Renal cortex interstitium (tissue), 11 donors: ENCODE results near the gene RILPL1. TPM values are rescaled to one million over a fixed set of nuclear protein-coding genes. Genes with fewer than 3 reads are reported as not detected.
"Not testable (repeated sequence)": the region's sequence is repeated elsewhere in the genome, so short reads cannot be mapped to it uniquely, and the experiment has no call there.

Experiments
- DNase-seq, 11 donors: peaks; one replicate each; pipeline ENCODE4 v3.0.0-alpha.2; 2013; ENCODE audit warnings: low read depth in 9 of 11, low spot score in 4 of 11; ENCODE audit errors: extremely low read depth in 1 of 11
- polyA plus RNA-seq, 3 donors: library from polyadenylated mRNA; unstranded; fragments of 120-200 nt; gene quantifications; one replicate each; pipeline ENCODE4 v1.2.1, GENCODE V29; 2013; ENCODE audit not compliant: insufficient read length in 3 of 3

The RILPL1 gene
- polyA plus RNA-seq, 3 donors, result 15.0 to 23.4 (median 20.5) TPM

DNA sequence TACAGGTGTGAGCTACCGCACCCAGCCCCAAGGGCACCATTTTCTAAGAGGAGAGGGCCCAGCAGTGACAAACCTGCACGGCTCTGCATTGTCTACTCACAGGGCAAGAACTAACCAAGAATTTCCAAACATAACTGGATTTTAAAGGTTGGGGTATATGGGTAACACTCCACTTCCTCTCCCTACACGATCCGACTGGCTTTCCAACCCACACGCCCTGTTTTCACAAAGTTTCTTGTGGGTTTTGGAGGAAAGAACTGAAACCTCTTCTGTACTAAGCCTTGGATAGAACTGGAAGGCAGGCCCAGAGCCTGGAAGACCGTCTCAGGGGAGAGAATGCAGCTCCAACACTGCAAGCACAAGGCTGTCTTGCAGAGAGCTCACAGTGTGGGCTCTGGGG lies 50.6 kb downstream of the RILPL1 start:
- no peak for DNase-seq

DNA sequence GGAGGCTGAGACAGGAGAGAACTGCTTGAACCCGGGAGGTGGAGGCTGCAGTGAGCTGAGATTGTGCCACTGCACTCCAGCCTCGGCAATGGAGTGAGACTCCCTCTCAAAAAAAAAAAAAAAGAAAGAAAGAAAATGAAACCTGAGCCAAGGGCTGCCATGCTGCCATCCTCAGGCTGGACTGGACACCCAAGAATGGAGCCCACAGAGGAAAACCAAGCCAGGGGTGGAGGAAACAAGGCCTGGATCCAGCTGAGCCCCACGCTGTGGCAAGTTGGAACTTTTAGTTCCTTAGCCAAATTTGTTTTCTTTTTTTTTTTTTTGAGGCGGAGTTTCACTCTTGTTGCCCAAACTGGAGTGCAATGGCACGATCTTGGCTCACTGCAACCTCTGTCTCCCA lies 52.3 kb downstream of the RILPL1 start:
- not testable (repeated sequence) for DNase-seq

DNA sequence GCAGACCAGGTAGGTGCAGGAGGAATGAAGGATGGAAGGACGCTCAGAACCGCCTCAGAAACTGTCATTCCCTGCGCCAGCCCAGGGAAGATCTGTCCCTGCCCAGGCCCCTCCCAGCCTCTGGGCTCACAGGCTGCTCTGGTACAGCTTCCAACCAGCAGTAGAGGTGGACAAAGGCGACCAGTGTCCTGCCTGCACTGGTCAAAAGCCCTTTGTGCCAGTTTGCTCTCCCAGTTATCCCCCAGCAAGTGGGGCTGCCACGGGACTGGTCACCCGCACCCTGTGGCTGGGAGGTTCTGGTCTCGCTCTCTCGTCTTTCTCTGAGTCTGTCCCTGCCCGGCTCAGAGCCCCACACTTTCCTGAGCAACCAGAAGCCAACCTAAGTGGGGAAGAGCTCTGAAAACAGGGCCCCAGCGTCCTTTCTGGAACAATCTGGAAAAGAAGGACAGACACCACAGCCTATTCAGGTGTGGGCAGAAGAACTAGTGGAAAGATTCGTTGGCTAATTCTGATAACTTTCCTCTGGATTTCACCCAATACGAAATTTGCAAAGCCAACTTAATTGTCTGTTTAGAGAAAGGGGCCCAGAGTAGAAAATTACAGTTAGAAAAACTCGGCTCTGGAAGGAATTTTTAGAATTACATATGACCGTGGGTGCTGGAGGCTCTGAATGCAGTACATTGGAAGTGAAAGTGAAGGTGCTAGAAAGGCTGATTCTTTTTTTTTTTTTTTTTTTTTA lies 53.9 kb downstream of the RILPL1 start:
- no peak for DNase-seq

DNA sequence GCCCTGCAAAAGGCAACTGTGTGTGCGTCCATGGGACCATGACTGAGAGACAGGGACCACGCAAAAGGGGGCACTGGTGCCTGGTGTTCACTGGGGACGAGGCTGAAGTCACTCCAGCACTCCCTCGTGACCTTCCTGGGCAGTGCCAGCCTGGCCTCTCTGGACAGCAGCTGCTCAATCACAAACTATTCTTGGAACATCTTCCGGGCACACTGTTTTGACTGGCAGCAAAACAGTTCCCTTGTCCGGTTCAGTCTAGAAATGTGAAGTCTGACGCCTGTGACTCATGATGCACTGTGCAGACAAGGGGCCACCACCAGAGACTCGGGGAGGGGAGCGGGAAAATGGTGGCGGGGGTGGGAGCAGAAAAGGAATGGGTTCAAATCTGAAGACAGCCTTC lies 54.8 kb downstream of the RILPL1 start:
- DNase-seq, result no peak

DNA sequence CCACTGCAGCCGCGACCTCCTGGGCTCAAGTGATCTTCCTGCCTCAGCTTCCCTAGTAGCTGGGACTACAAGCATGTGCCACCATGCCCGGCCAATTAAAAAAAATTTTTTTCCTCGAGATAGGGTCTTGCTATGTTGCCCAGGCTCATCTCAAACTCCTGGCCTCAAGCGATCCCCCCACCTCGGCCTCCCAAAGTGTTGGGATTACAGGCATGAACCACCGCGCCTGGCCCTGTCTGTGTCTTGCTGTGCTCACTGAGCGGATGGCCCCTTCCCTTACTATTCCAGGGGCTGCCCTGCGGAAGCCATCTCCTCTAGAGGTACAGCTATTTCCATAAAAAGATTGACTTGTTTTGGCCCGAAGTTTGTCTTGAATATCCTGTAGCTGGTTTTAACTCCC lies 55.5 kb downstream of the RILPL1 start:
- no peak for DNase-seq

DNA sequence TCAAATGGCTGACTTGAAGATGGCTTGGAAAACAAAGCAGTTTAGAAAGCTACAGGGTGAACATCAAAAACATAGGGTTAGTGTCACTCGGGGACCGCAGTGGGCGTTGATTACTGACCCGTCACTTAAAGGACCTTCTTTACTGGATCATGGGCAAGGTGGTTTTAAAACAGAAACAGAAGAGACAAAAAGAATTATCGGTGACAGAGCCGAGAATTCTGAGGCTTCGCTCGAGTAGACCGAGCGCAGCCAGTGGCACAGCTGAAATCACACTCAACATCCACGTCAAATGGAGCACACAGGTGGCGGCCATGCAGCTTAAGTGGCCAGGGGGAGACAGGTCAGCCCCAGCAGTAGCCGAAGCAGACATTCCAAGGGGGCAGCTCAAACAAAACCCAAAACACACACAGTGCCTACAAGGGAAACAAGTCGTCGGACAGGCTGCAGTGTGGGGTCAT lies 58.2 kb downstream of the RILPL1 start:
- peak in 1 of 11 donors; percentile 39 for DNase-seq

DNA sequence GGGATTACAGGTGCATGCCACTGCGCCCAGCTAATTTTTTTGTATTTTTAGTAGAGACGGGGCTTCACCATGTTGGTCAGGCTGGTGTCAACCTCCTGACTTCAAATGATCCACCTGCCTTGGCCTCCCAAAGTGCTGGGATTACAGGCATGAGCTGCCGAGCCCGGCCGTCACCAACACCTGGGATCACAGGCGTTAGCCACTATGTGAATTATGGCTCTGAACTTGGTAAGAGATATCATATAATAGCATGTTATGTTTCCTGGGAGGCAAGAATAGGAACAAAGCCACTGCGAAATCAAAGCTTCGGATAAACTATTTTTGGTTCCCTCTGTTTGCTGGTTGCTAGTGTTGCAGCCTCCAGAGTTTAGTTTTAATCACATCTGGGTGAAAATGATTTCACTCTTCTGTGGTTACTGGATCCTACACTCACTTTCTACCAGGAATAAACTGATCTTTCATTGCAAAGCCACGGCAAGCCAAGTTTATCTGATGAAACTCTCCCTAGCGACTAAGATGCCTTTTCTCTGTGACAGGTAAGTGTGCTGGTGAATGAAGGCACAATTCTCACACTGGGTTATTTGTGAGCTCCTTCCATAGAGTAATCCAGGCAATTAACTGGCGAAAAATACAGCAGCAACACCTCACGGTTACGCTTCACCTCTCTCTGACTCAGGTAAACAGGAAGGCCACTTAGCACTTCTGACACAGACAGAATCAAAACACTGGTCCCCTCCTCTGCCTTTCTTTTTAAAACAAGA lies 58.9 kb downstream of the RILPL1 start:
- peak in 1 of 11 donors; percentile 47 for DNase-seq

GRCh38 chr12:123472438-123472849 lies 61.1 kb downstream of the RILPL1 start:
- DNase-seq, result no peak

GRCh38 chr12:123471374-123472068 lies 62.0 kb downstream of the RILPL1 start:
- no peak for DNase-seq

DNA sequence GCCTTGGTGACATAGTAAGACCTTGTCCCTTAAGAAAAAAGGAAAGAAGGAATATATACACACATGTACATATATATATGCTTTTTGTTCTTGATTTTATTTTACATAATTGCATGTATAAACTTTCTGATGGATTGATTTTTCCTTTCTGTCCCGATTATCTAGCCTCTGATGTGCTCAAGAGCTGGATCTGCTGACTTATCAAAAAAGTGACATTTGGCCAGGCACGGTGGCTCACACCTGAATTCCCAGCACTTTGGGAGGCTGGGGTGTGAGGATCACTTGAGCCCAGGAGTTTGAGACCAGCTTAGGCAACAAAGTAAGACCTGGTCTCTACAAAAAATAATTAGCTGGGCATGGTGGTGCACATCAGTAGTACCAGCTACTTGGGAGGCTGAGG lies 63.5 kb downstream of the RILPL1 start:
- no peak for DNase-seq

DNA sequence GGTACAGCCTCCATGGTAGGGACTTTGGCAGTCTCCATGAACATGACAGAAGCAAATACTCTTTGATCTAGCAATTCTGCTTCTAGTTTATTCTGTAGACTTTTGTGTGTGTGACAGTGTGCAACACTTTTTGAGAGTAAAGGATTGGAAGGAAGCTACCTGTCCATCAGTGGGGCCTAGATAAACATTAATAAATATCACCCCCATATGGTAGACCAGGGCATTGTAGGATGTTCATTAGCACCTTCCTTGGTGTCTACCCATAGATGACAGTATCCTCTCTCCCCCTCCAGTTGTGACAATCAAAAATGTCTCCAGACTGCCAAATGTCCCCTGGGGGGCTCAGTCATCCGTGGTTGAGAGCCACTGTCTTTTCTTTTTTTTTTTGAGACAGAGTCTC lies 64.7 kb downstream of the RILPL1 start:
- DNase-seq, result no peak

- DNase-seq, result no peak
Measured at GRCh38 chr12:123465084-123465483, 68.4 kb downstream of the RILPL1 start.

DNA sequence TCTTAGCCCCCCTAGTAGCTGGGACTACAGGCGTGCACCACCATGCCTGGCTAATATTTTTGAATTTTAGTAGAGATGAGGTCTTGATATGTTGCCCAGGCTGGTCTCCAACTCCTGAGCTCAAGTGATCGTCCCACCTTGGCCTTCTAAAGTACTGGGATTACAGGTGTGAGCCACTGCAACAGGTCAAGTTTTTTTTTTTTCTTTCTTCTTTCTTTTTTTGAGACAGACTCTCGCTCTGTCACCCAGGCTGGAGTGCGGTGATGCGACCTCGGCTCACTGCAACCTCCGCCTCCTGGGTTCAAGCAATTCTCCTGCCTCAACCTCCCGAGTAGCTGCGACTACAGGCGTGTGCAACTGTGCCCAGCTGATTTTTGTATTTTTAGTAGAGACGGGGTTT lies 70.3 kb downstream of the RILPL1 start:
- not testable (repeated sequence) for DNase-seq

- DNase-seq, result peak in 8 of 11 donors; percentile 71 to 86 (median 80)
Measured at GRCh38 chr12:123457980-123458779, 75.3 kb downstream of the RILPL1 start, which contains the start of gene SNRNP35. Gene SNRNP35 (plus strand): TSS chr12:123458139. CDS start chr12:123465541, 7,402 bp downstream.

- DNase-seq, result no peak
Measured at GRCh38 chr12:123453165-123453564, 80.4 kb downstream of the RILPL1 start.

- DNase-seq, result not testable (repeated sequence)
Measured at GRCh38 chr12:123452276-123452550, 81.3 kb downstream of the RILPL1 start.

DNA sequence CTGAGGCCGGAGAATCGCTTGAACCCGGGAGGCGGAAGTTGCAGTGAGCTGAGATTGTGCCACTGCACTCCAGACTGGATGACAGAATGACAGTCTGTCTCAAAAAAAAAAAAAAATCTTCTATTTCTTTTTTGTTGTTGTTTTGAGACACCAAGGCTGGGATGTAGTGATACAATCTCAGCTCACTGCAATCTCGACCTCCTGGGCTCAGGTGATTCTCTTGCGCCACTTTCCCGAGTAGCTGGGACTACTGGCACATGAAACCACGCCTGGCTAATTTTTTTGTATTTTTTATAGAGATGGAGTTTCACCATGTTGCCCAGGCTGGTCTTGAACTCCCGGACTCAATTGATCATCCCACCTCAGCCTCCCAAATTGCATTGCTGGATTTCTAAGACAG lies 82.9 kb downstream of the RILPL1 start:
- DNase-seq, result no peak

- no peak for DNase-seq
Measured at GRCh38 chr12:123449856-123450255, 83.7 kb downstream of the RILPL1 start.

GRCh38 chr12:123449249-123449733 lies 84.2 kb downstream of the RILPL1 start:
- DNase-seq, result no peak
